Posterior vena cava (tissue), 2 donors: ENCODE data around the gene DNMT3A. TPM values are rescaled to one million over a fixed set of nuclear protein-coding genes. Genes with fewer than 3 reads are reported as not detected.
"Not testable (repeated sequence)": the region's sequence is repeated elsewhere in the genome, so short reads cannot be mapped to it uniquely, and the experiment has no call there.

Source experiments
- DNase-seq: peaks from one replicate; pipeline ENCODE4 v3.0.0-alpha.2; 2020; ENCODE audit warnings: low spot score
- intact Hi-C, 2 donors: fragments of 100-400 bp; cut with DNase I; formaldehyde crosslinking; loops; one replicate each; pipeline versions ENCODE4 v1.14.1 to v1.14.2; 2022 to 2023
- total RNA-seq, 2 donors: library from RNA; stranded (reverse); fragmentation: NEBNext Ultra II Directional; extraction: Animal tissue kit (Norgen Biotek cat#: 25700); gene quantifications; one replicate each; pipeline ENCODE4 v1.2.1, GENCODE V29; 2021
- donor health status: DM: yes; HTN: yes; CAD: no.
- donor health status: DM: yes; HTN: yes; CAD: no.

Gene DNMT3A
- total RNA-seq, 2 donors from 2014 or later, result 25.9 to 26.3 TPM

DNA sequence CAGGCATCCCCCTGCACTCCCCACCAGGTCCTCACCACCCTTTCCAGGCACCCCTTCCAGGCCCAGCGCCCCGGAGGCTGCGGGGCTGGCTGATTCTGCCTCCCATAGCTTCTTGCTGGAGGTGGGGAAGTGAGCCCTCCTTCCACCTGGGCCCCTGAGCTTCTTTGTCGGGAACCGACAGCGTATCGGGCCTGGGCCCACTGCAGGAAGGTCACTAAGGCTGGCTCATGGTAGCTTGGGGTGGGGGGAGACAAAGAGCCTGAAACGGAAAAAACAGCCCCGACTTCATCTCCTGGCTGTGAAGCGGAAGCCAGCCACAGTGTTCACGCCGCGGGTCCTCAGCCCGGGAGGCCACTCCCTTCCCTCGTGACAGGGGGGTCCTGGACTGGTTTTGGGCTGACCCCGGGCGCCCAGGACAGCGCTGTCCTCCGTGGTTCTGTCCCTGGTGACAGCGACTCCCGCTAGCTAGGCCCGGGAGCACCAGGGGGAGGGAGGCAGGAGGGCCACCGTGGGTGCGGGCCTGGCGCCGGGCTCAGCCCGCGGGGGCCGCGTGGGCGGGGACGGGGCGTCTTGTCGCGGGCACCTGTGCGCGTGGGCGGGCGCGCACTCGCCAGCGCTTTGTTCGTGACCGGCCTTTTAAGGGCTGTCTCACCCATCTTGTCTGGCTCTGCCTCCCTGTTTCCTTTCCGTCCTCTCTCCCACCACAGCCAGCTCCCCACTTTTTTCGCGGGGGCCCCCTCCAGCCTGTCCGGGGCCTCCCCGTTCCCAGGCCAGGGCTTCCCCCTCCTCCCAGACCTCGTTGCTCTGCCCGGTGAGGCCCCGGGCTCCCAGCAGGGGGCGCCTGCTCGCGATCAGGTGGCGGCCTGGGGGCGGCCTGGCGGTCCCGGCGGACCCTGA is 64.9 kb downstream of the DNMT3A start:
- peak; percentile 91 for DNase-seq
- intact Hi-C loops, result no loop called here

DNA sequence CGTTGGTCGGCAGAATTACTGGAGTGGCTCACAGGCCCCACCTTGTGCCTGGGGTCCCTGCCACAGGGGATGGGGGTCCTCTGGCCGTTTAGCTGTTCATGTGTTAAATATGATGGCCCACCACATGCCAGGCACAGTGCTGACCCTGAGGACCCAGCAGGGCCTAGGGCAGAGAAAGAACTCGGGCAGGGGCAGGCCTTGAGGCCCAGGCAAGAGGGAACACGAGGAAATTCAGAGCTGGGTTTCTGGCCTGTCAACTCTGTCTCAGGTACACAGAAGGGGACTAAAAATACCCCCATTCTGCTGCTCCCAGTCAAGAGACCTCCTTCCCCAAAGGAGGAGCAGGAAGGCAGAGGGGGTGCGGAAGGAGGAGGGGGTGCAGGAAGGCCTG is 66.2 kb downstream of the DNMT3A start:
- no peak for DNase-seq
- intact Hi-C loops, result no loop called here

DNA sequence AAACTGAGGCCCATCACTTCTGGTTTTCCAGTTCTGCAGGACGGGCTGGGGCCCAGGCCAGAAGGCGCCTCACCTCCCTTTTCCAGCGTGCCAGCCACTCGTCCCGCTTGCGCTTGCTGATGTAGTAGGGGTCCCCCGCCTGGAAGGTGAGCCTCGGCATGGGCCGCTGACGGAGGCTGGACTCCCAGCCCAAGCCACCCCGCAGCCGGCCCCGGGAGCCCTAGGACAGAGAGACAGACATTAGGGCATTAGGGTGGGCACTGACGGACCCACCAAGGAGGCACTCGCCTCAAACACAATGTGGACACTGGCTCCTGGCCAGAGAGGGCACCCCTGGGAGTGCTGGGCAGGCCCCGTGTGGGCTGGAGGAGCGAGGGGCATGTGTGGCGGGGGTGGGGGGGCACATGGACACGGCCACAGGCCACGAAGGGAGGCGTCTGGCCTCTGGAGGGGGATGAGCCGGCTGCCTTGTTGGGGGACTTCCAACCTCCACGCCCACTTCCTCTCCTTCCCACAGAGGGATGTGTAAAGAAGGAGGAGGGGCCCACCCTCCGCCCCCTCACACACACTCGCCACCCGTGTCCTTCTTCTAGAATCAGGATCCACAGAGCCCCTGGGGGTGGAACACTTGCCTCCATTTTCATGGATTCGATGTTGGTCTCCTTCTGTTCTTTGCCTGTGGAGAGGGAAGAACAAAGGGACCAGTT is 66.7 kb downstream of the DNMT3A start:
- no peak for DNase-seq

DNA sequence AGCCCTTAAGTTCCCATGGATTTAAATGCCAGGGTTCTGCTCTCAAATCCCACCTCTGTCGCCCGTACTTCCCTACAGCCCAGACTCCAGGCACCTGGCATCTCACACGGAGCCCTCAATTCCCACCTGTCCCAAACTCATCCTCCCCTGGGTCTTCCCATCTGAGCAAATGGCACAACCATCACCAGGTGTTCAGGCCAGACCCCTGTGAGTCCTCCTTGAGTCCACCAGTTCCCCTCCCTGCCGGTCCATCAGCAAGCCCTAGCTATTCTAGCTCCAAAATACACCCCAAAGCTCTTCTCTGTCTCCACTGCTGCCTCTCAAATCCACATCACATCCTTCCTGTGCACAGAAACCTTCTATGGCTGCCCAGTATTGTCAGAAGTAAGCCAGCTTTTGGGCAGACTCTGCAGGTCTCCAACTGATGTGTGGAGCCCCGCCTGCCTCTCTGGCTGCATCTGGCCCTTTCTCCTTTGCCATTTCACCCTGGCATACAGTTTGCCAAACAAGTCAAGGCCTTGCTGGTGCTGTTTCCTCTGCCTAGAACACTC is 67.7 kb downstream of the DNMT3A start:
- intact Hi-C loops, result no loop called here
- DNase-seq, result no peak

More for the DNA sequence above, 66.7 kb downstream of the DNMT3A start:
- intact Hi-C loops, result no loop called here

DNA sequence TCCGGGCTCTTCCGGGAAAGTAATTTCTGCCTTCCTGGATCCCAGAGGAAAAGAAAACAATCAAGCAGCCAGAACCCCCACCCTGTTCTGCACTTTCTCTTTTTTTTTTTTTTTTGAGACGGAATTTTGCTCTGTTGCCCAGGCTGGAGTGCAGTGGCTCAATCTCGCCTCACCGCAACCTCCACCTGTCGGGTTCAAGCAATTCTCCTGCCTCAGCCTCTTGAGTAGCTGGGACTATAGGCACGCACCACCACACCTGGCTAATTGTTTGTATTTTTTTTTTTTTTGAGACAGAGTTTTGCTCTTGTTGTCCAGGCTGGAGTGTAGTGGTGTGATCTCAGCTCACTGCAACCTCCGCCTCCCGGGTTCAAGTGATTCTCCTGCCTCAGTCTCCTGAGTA is 69.0 kb downstream of the DNMT3A start:
- intact Hi-C loops, DNase-seq: not testable (repeated sequence)

DNA sequence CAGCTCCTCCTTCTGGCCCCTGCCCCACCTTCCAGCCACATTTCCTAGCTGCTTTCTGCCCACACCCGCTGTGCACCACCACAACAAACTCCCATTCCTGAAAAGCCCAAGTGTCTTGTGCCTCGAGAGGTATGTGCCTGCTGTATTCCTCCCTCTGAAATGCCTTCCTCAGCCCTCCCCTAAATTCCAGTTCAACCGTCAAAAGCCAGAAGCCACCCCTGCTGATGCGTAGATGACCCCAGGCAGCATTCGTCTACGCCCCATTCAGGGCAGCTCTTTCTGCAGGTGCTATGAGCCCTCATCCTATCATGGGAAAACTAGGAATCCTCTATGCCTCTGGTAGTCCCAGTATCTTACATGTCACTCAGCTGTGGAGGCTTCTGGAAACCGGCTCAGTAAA is 71.7 kb downstream of the DNMT3A start:
- intact Hi-C loops, result no loop called here
- no peak for DNase-seq

- intact Hi-C loops, result no loop called here
- no peak for DNase-seq
Measured at GRCh38 chr2:25269233-25269632, 72.5 kb downstream of the DNMT3A start.

GRCh38 chr2:25268139-25268538 is 73.6 kb downstream of the DNMT3A start:
- intact Hi-C loops, result no loop called here
- no peak for DNase-seq

DNA sequence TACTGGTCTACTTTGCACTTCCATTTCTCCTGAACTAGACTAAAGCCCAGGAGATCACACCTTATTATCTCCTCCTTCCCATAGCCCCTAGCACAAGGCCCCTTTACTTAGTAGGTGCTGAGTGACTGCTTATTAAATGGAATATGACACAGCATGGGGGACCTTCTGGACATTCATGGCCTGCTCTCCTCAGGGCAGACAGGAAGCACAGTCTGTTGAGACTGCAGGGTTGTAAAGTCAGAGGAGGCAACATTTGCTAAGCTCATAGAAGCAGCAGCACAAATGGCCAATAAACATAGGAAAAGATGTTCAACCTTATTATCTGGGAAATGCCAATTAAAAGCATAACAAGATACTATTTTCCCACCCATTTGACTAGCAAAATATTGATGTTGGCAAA is 75.3 kb downstream of the DNMT3A start:
- intact Hi-C loops, result no loop called here
- no peak for DNase-seq

DNA sequence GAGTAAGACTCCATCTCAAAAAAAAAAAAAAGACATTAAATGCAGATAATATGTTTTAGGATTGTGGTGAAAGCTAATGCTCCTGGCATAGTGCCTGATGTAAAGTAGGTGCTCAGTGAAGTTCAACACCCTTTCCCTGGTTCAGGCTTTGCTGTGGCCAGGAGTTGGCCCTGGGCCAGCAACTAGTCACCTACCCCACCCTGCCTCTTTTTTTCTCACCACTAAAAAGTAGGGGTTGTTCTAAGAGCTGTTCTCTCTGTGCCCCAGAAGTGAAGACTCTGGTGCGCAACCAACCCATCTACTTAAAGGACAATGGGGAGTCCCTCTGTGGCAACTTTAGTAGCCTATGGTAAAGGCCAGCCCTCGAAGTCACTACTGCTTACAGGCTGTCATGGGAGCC is 75.9 kb downstream of the DNMT3A start:
- intact Hi-C loops, result no loop called here
- no peak for DNase-seq

- DNase-seq, result no peak
- intact Hi-C loops, result no loop called here
Measured at GRCh38 chr2:25265001-25265400, 76.7 kb downstream of the DNMT3A start.

- intact Hi-C loops, result no loop called here
- DNase-seq, result no peak
Measured at GRCh38 chr2:25262288-25262687, 79.4 kb downstream of the DNMT3A start.

GRCh38 chr2:25259737-25260124 is 82.0 kb downstream of the DNMT3A start:
- intact Hi-C loops, result no loop called here
- DNase-seq, result no peak

GRCh38 chr2:25258847-25259736 is 82.6 kb downstream of the DNMT3A start:
- intact Hi-C loops, result no loop called here
- DNase-seq, result no peak

- no peak for DNase-seq
- intact Hi-C loops, result no loop called here
Measured at GRCh38 chr2:25257931-25258846, 83.5 kb downstream of the DNMT3A start.

GRCh38 chr2:25257032-25257552 is 84.6 kb downstream of the DNMT3A start:
- intact Hi-C loops, result no loop called here
- no peak for DNase-seq

GRCh38 chr2:25256488-25256875 is 85.2 kb downstream of the DNMT3A start:
- intact Hi-C loops, result no loop called here

GRCh38 chr2:25255745-25256487 is 85.8 kb downstream of the DNMT3A start:
- no peak for DNase-seq
- intact Hi-C loops, result no loop called here

More at GRCh38 chr2:25256488-25256875, 85.2 kb downstream of the DNMT3A start:
- DNase-seq, result no peak
